Activated naive CD4-positive, alpha-beta T cell treated with anti-CD3 and anti-CD28 coated beads for 36 hours (primary cell): ENCODE measurements around the gene KLK13. TPM values are rescaled to one million over a fixed set of nuclear protein-coding genes. Genes with fewer than 3 reads are reported as not detected.
A peak's percentile ranks its signal among the peaks of the same experiment; 100 is the strongest.

Experiments used
- CTCF ChIA-PET: fragments of 350-600 bp; sonication (Branson Sonifier 250); formaldehyde crosslinking; loops from one replicate; lab custom pipeline; 2021; ENCODE audit warnings: antibody characterized with exemption; lab: Charles Lee
- DNase-seq: peaks from one replicate; pipeline ENCODE4 v3.0.0-alpha.2; 2020
- H3K27ac Mint-ChIP-seq: one replicate; pipeline ENCODE4 v1.8.0; 2021; ENCODE audit warnings: mild to moderate bottlenecking, mixed read lengths
- H3K27me3 Mint-ChIP-seq: one replicate; pipeline ENCODE4 v1.8.0; 2021; ENCODE audit warnings: low read depth, mixed read lengths
- H3K36me3 Mint-ChIP-seq: one replicate; pipeline ENCODE4 v1.8.0; 2021; ENCODE audit warnings: low read depth, mixed read lengths
- H3K4me1 Mint-ChIP-seq: one replicate; pipeline ENCODE4 v1.8.0; 2021; ENCODE audit warnings: low read depth, mixed read lengths
- H3K4me3 Mint-ChIP-seq: one replicate; pipeline ENCODE4 v1.8.0; 2021; ENCODE audit warnings: mild to moderate bottlenecking, moderate library complexity, mixed read lengths
- H3K9me3 Mint-ChIP-seq: one replicate; pipeline ENCODE4 v1.8.0; 2021; ENCODE audit warnings: mixed read lengths
- intact Hi-C: fragments of 100-400 bp; cut with micrococcal nuclease; formaldehyde crosslinking; loops from one replicate; pipeline ENCODE4 v1.15.1; 2023
- total RNA-seq, 2 experiments: library from RNA; stranded (reverse); gene quantifications; one replicate each; pipeline ENCODE4 v1.2.3, GENCODE V29; 2021

KLK13 gene
- total RNA-seq, 2 experiments from 2014 or later = not detected

GRCh38 chr19:51025809-51026553 lies 38.9 kb downstream of the KLK13 start:
- CTCF ChIA-PET = no interaction called here
- Mint-ChIP-seq H3K4me1 (no peaks in the 10 kb centered on the region), H3K27me3 (peaks cover 36% of the 10 kb centered on the region), H3K36me3 (no peaks in the 10 kb centered on the region), H3K9me3 (no peaks in the 10 kb centered on the region), H3K27ac (no peak overlapping the region), H3K4me3 (no peak overlapping the region)
- intact Hi-C loops = no loop called here
- no peak for DNase-seq

- Mint-ChIP-seq H3K4me1 (no peaks in the 10 kb centered on the region), H3K27me3 (peaks cover 38% of the 10 kb centered on the region), H3K27ac (no peak overlapping the region), H3K36me3 (no peaks in the 10 kb centered on the region), H3K4me3 (no peak overlapping the region), H3K9me3 (no peaks in the 10 kb centered on the region)
- DNase-seq = no peak
- intact Hi-C loops = no loop called here
- CTCF ChIA-PET = no interaction called here
These were observed 39.5 kb downstream of the KLK13 start for GRCh38 chr19:51025401-51025800.

GRCh38 chr19:51024924-51025323 lies 40.0 kb downstream of the KLK13 start:
- Mint-ChIP-seq H3K9me3 (no peaks in the 10 kb centered on the region), H3K36me3 (no peaks in the 10 kb centered on the region), H3K27ac (no peak overlapping the region), H3K4me3 (no peak overlapping the region), H3K4me1 (no peaks in the 10 kb centered on the region), H3K27me3 (peaks cover 41% of the 10 kb centered on the region)
- CTCF ChIA-PET = no interaction called here
- intact Hi-C loops = no loop called here
- no peak for DNase-seq

GRCh38 chr19:51023946-51024345 lies 40.9 kb downstream of the KLK13 start:
- CTCF ChIA-PET = no interaction called here
- Mint-ChIP-seq H3K36me3 (no peaks in the 10 kb centered on the region), H3K4me1 (no peaks in the 10 kb centered on the region), H3K27me3 (peaks cover 41% of the 10 kb centered on the region), H3K9me3 (no peaks in the 10 kb centered on the region), H3K27ac (no peak overlapping the region), H3K4me3 (no peak overlapping the region)
- intact Hi-C loops = no loop called here
- DNase-seq = no peak

- intact Hi-C loops = no loop called here
- Mint-ChIP-seq H3K4me3 (no peak overlapping the region), H3K9me3 (no peaks in the 10 kb centered on the region)
These were observed 42.4 kb downstream of the KLK13 start for GRCh38 chr19:51022526-51022925.

GRCh38 chr19:51020988-51021651 lies 43.8 kb downstream of the KLK13 start:
- H3K9me3 Mint-ChIP-seq = no peaks in the 10 kb centered on the region
- no peak overlapping the region for H3K4me3 Mint-ChIP-seq
- H3K27ac Mint-ChIP-seq = no peak overlapping the region
- no peaks in the 10 kb centered on the region for H3K36me3 Mint-ChIP-seq
- peaks cover 56% of the 10 kb centered on the region for H3K27me3 Mint-ChIP-seq
- CTCF ChIA-PET = interaction anchor here (0.7 to 2.6 kb wide), 6 partner anchors 24 to 467 kb away, joined by 3 to 22 read pairs (median 4); no protein-coding TSS in a partner anchor
- DNase-seq = peak; percentile 41
- peaks cover 13% of the 10 kb centered on the region for H3K4me1 Mint-ChIP-seq
- intact Hi-C loops = loop anchor here (1.0 kb wide), 2 partner anchors 75 to 148 kb away; no protein-coding TSS in a partner anchor

More at GRCh38 chr19:51022526-51022925, 42.4 kb downstream of the KLK13 start:
- Mint-ChIP-seq H3K27me3 (peaks cover 50% of the 10 kb centered on the region), H3K27ac (no peak overlapping the region), H3K4me1 (peaks cover 8% of the 10 kb centered on the region), H3K36me3 (no peaks in the 10 kb centered on the region)
- CTCF ChIA-PET = no interaction called here
- no peak for DNase-seq

- no peaks in the 10 kb centered on the region for H3K9me3 Mint-ChIP-seq
- CTCF ChIA-PET = interaction anchor here (0.6 to 2.6 kb wide), 2 partner anchors 47 to 76 kb away, joined by 5 to 22 read pairs; no protein-coding TSS in a partner anchor
- H3K4me3 Mint-ChIP-seq = no peak within 1 kb of the TSS
- peaks cover 13% of the 10 kb centered on the region for H3K4me1 Mint-ChIP-seq
- H3K36me3 Mint-ChIP-seq = no peaks in the 10 kb centered on the region
- intact Hi-C loops = loop anchor here (10.0 kb wide), 1 partner anchor 95 kb away; no protein-coding TSS in a partner anchor
- no peak for DNase-seq
- H3K27ac Mint-ChIP-seq = no peak within 1 kb of the TSS
- H3K27me3 Mint-ChIP-seq = peaks cover 62% of the 10 kb centered on the region
These were observed 45.4 kb downstream of the KLK13 start, which contains the start of gene KLK10 for GRCh38 chr19:51019544-51019925. Gene KLK10, minus strand, starts transcription at chr19:51019709. Its CDS starts 579 bp downstream, at chr19:51019130.

GRCh38 chr19:51018745-51019543 lies 45.9 kb downstream of the KLK13 start:
- H3K4me3 Mint-ChIP-seq = no peak overlapping the region
- CTCF ChIA-PET = interaction anchor here (0.6 kb wide), 1 partner anchor 47 kb away, joined by 5 read pairs; no protein-coding TSS in a partner anchor
- H3K27ac Mint-ChIP-seq = no peak overlapping the region
- H3K9me3 Mint-ChIP-seq = no peaks in the 10 kb centered on the region
- peaks cover 62% of the 10 kb centered on the region for H3K27me3 Mint-ChIP-seq
- peaks cover 13% of the 10 kb centered on the region for H3K4me1 Mint-ChIP-seq
- no peaks in the 10 kb centered on the region for H3K36me3 Mint-ChIP-seq
- intact Hi-C loops = loop anchor here (10.0 kb wide), 1 partner anchor 94 kb away; no protein-coding TSS in a partner anchor
- no peak for DNase-seq

- peaks cover 13% of the 10 kb centered on the region for H3K4me1 Mint-ChIP-seq
- CTCF ChIA-PET = interaction anchor here (2.2 kb wide), 1 partner anchor 11 kb away, joined by 5 read pairs; no protein-coding TSS in a partner anchor
- H3K27ac Mint-ChIP-seq = no peak overlapping the region
- no peaks in the 10 kb centered on the region for H3K9me3 Mint-ChIP-seq
- DNase-seq = peak; percentile 32
- intact Hi-C loops = loop anchor here (10.0 kb wide), 1 partner anchor 92 kb away; no protein-coding TSS in a partner anchor
- H3K4me3 Mint-ChIP-seq = no peak overlapping the region
- H3K27me3 Mint-ChIP-seq = peaks cover 62% of the 10 kb centered on the region
- no peaks in the 10 kb centered on the region for H3K36me3 Mint-ChIP-seq
These were observed 47.9 kb downstream of the KLK13 start for GRCh38 chr19:51016798-51017683.

GRCh38 chr19:51015691-51016267 lies 49.1 kb downstream of the KLK13 start:
- CTCF ChIA-PET = interaction anchor here (0.7 to 2.2 kb wide), 3 partner anchors 12 to 184 kb away, joined by 4 to 6 read pairs (median 5); no protein-coding TSS in a partner anchor
- no peaks in the 10 kb centered on the region for H3K36me3 Mint-ChIP-seq
- no peak overlapping the region for H3K27ac Mint-ChIP-seq
- no peak for DNase-seq
- no peak overlapping the region for H3K4me3 Mint-ChIP-seq
- peaks cover 13% of the 10 kb centered on the region for H3K4me1 Mint-ChIP-seq
- peaks cover 63% of the 10 kb centered on the region for H3K27me3 Mint-ChIP-seq
- no peaks in the 10 kb centered on the region for H3K9me3 Mint-ChIP-seq
- intact Hi-C loops = loop anchor here (10.0 kb wide), 1 partner anchor 91 kb away; no protein-coding TSS in a partner anchor

- H3K4me1 Mint-ChIP-seq = peaks cover 13% of the 10 kb centered on the region
- no peaks in the 10 kb centered on the region for H3K9me3 Mint-ChIP-seq
- H3K4me3 Mint-ChIP-seq = no peak overlapping the region
- CTCF ChIA-PET = no interaction called here
- intact Hi-C loops = loop anchor here (10.0 kb wide), 1 partner anchor 89 kb away; no protein-coding TSS in a partner anchor
- H3K27me3 Mint-ChIP-seq = peaks cover 57% of the 10 kb centered on the region
- H3K36me3 Mint-ChIP-seq = no peaks in the 10 kb centered on the region
- DNase-seq = no peak
- no peak overlapping the region for H3K27ac Mint-ChIP-seq
These were observed 50.6 kb downstream of the KLK13 start for GRCh38 chr19:51014242-51014641.
